Keratinocyte (primary cell): Measurements from ENCODE around the gene DAB1. TPM values are rescaled to one million over a fixed set of nuclear protein-coding genes. Genes with fewer than 3 reads are reported as not detected.

Experiments
- DNase-seq: peaks from one replicate; pipeline ENCODE4 v3.0.0-alpha.2; 2011; ENCODE audit warnings: low read depth, missing footprints, low spot score
- FAIRE-seq: peaks from 2 replicates; lab custom pipeline; 2011; peaks lifted over from hg19 to GRCh38; lab: Jason Lieb, UNC
- H2AFZ ChIP-seq: 2 replicates; pipeline ENCODE4 v1.6.0; 2012; ENCODE audit warnings: low read length, control low read depth, inconsistent platforms; ENCODE audit not compliant: control insufficient read depth
- H3K27ac ChIP-seq: 2 replicates; pipeline ENCODE4 v1.5.1; 2011; ENCODE audit warnings: low read length; ENCODE audit not compliant: control insufficient read depth, insufficient read depth
- H3K27me3 ChIP-seq: 3 replicates; pipeline ENCODE4 v1.6.0; 2011; ENCODE audit warnings: low read length; ENCODE audit not compliant: control insufficient read depth, insufficient read depth; ENCODE audit errors: extremely low read depth
- H3K36me3 ChIP-seq, 2 experiments: 2 replicates in 1 of 2; 3 replicates in 1 of 2; pipeline ENCODE4 v1.5.1; 2011; ENCODE audit warnings: low read length in 2 of 2, mild to moderate bottlenecking in 1 of 2; ENCODE audit not compliant: control insufficient read depth in 2 of 2, insufficient read depth in 2 of 2; ENCODE audit errors: extremely low read depth in 1 of 2
- H3K4me1 ChIP-seq: 3 replicates; pipeline ENCODE4 v1.5.1; 2011; ENCODE audit warnings: low read length; ENCODE audit not compliant: control insufficient read depth, insufficient read depth; ENCODE audit errors: extremely low read depth
- H3K4me2 ChIP-seq: 3 replicates; pipeline ENCODE4 v1.6.0; 2011; ENCODE audit warnings: low read depth, low read length; ENCODE audit not compliant: control insufficient read depth, insufficient read depth; ENCODE audit errors: extremely low read depth
- H3K4me3 ChIP-seq, 3 experiments: fragments of 200-600 bp in 1 of 3; sonication (generic) in 1 of 3; 2 replicates in 2 of 3; 3 replicates in 1 of 3; pipeline ENCODE4 v1.5.1; 2011 to 2016; ENCODE audit warnings: low read length in 3 of 3, mild to moderate bottlenecking in 3 of 3, control low read depth in 2 of 3, inconsistent platforms in 1 of 3, low read depth in 1 of 3, mixed read lengths in 1 of 3, mixed run types in 1 of 3, moderate library complexity in 1 of 3; ENCODE audit not compliant: control insufficient read depth in 2 of 3, insufficient read depth in 2 of 3; ENCODE audit errors: extremely low read depth in 1 of 3
- H3K79me2 ChIP-seq: 2 replicates; pipeline ENCODE4 v1.6.0; 2012; ENCODE audit warnings: low read length; ENCODE audit not compliant: control insufficient read depth, insufficient read depth
- H3K9ac ChIP-seq: 3 replicates; pipeline ENCODE4 v1.6.0; 2011; ENCODE audit warnings: low read length; ENCODE audit not compliant: control insufficient read depth, insufficient read depth; ENCODE audit errors: extremely low read depth
- H3K9me1 ChIP-seq: 3 replicates; pipeline ENCODE4 v1.6.0; 2011; ENCODE audit warnings: low read length; ENCODE audit not compliant: control insufficient read depth, insufficient read depth; ENCODE audit errors: extremely low read depth
- H3K9me3 ChIP-seq: 2 replicates; pipeline ENCODE4 v1.5.1; 2012; ENCODE audit warnings: low read depth, low read length; ENCODE audit not compliant: control insufficient read depth
- H4K20me1 ChIP-seq: 3 replicates; pipeline ENCODE4 v1.6.0; 2011; ENCODE audit warnings: low read length; ENCODE audit not compliant: control insufficient read depth, insufficient read depth; ENCODE audit errors: extremely low read depth
- EZH2 ChIP-seq: IDR thresholded peaks from one replicate; pipeline ENCODE4 v1.6.1; 2012; ENCODE audit warnings: inconsistent platforms, mild to moderate bottlenecking, low read length, moderate library complexity
- dilution Hi-C: fragments of 300-500 bp; cut with MboI; formaldehyde crosslinking; loops from one replicate; pipeline ENCODE4 v1.7.0; 2020; ENCODE audit warnings: low sequenced_read_pairs; ENCODE audit not compliant: extremely low pct_ligation_motif_present
- polyA plus RNA-seq, 5 experiments: library from polyadenylated mRNA; depleted of rRNA in 3 of 5; stranded (reverse) in 3 of 5; stranded (forward) in 1 of 5; unstranded in 1 of 5; fragments of >200 nt; gene quantifications; 1 replicate in 1 of 5; 2 replicates in 3 of 5; 3 replicates in 1 of 5; pipeline versions ENCODE4 v1.2.1 to v1.2.3, GENCODE V29; 2011 to 2012; ENCODE audit warnings: missing spikeins in 2 of 5, low read depth in 1 of 5, low replicate concordance in 1 of 5
- TF ChIP-seq, protein P1 (sequence below), 3 experiments: IDR thresholded peaks in 1 of 3; conservative IDR thresholded peaks in 1 of 3; optimal IDR thresholded peaks in 1 of 3; 2 replicates in 2 of 3; 3 replicates in 1 of 3; pipeline versions ENCODE3 to v1.5.1; 2011; ENCODE audit warnings: low read length in 3 of 3, mild to moderate bottlenecking in 3 of 3, moderate library complexity in 2 of 3, control low read depth in 1 of 3, inconsistent platforms in 1 of 3; ENCODE audit not compliant: insufficient read depth in 2 of 3; ENCODE audit errors: extremely low read depth in 1 of 3

The DAB1 gene
- polyA plus RNA-seq, 1 donor (not counting 4 experiments of a cell fraction or from before 2014, with no cell fraction given), result 0.01 TPM

DNA sequence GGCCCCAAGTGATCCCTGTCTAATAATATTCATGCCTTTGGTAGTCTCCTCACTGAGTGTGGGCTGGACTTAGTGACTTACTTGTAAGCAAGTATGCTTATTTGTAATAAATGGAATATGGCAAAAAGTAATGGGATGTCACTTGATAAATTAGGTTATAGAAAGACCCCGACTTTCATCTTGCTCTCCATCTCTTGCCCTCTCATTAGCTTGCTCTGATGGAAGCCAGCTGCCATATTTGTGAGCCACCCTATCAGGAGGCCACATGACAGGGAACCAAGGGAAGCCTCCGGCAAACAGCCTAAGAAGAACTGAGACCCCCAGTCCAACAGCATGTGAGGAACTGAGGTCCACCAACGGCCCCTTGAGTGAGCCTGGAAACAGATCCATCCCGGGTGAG lies 107.0 kb downstream of the DAB1 start:
- dilution Hi-C loops, result no loop called here

DNA sequence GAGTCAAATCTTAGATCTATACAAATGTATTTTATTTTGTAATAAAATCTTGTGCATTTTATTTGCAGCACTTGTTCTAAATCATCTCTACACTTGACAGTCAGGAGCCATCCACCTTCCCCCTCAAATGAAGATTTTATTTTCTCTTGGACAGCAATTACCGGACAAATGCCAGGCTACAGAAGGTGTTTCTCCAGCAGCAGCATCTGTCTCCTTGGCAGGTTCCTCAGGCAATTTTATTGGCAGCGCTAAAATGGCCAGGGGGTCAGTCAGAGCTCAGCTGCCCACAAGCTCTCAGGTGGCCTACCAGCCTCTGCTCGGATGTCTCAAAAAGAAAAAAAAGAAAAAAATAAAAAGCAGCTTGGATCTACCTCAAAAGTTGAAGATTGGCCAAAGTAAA lies 107.6 kb downstream of the DAB1 start:
- Histone ChIP-seq H3K27ac (no peak overlapping the region), H3K4me1 (peaks cover 2% of the 10 kb centered on the region), H3K9me1 (no peaks in the 10 kb centered on the region), H3K4me3 (no peak overlapping the region), H3K36me3 (no peaks in the 10 kb centered on the region), H4K20me1 (no peaks in the 10 kb centered on the region), H2AFZ (no peak overlapping the region), H3K79me2 (no peaks in the 10 kb centered on the region), H3K9ac (no peak overlapping the region), H3K9me3 (no peaks in the 10 kb centered on the region), H3K4me2 (no peak overlapping the region), H3K27me3 (no peaks in the 10 kb centered on the region)
- TF ChIP-seq, protein P1, sequence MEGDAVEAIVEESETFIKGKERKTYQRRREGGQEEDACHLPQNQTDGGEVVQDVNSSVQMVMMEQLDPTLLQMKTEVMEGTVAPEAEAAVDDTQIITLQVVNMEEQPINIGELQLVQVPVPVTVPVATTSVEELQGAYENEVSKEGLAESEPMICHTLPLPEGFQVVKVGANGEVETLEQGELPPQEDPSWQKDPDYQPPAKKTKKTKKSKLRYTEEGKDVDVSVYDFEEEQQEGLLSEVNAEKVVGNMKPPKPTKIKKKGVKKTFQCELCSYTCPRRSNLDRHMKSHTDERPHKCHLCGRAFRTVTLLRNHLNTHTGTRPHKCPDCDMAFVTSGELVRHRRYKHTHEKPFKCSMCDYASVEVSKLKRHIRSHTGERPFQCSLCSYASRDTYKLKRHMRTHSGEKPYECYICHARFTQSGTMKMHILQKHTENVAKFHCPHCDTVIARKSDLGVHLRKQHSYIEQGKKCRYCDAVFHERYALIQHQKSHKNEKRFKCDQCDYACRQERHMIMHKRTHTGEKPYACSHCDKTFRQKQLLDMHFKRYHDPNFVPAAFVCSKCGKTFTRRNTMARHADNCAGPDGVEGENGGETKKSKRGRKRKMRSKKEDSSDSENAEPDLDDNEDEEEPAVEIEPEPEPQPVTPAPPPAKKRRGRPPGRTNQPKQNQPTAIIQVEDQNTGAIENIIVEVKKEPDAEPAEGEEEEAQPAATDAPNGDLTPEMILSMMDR (optimal IDR thresholded peaks at IDR 0.05 in 1 of 3, IDR thresholded peaks at IDR 0.05 in 1 of 3, conservative IDR thresholded peaks at IDR 0.05 in 1 of 3; ENCODE audit: extremely low read depth in 1 of 3, insufficient read depth in 2 of 3, low read length in 3 of 3), result no peak
- TF ChIP-seq EZH2, result no peak
- DNase-seq, result no peak
- FAIRE-seq, result no peak
- dilution Hi-C loops, result no loop called here

More for the DNA sequence above, 107.0 kb downstream of the DAB1 start:
- Histone ChIP-seq H2AFZ (no peak overlapping the region), H3K4me3 (no peak overlapping the region), H3K9me3 (no peaks in the 10 kb centered on the region), H3K36me3 (no peaks in the 10 kb centered on the region), H4K20me1 (no peaks in the 10 kb centered on the region), H3K9ac (no peak overlapping the region), H3K27me3 (no peaks in the 10 kb centered on the region), H3K4me1 (peaks cover 2% of the 10 kb centered on the region), H3K9me1 (no peaks in the 10 kb centered on the region), H3K4me2 (no peak overlapping the region), H3K27ac (no peak overlapping the region), H3K79me2 (no peaks in the 10 kb centered on the region)
- DNase-seq (no peak), FAIRE-seq (no peak)
- no peak for TF ChIP-seq EZH2
- TF ChIP-seq, protein P1 (optimal IDR thresholded peaks at IDR 0.05 in 1 of 3, IDR thresholded peaks at IDR 0.05 in 1 of 3, conservative IDR thresholded peaks at IDR 0.05 in 1 of 3; ENCODE audit: extremely low read depth in 1 of 3, insufficient read depth in 2 of 3, low read length in 3 of 3), result no peak
